ENCODE results near the gene VTI1A.

GRCh38 chr10:112855134-112855533 is 408.1 kb downstream of the VTI1A start:
- TF ChIP-seq PBX3 (CRISPR knock-in tag; IDR thresholded peaks at IDR 0.05), result no peak
- no peak for TF ChIP-seq ZXDB (tag by site-specific recombination; IDR thresholded peaks at IDR 0.05)
- no peak for TF ChIP-seq CTCF (tag by site-specific recombination; IDR thresholded peaks at IDR 0.05)
- no peak for TF ChIP-seq GFI1B (tag by site-specific recombination; IDR thresholded peaks at IDR 0.05)
- TF ChIP-seq ZBTB26 (tag by site-specific recombination; optimal IDR thresholded peaks at IDR 0.05), result no peak
- TF ChIP-seq ZNF513 (tag by site-specific recombination; IDR thresholded peaks at IDR 0.05), result no peak
- no peak for TF ChIP-seq ZNF704 (tag by site-specific recombination; IDR thresholded peaks at IDR 0.05)
- no peak for TF ChIP-seq ZNF561 (tag by site-specific recombination; IDR thresholded peaks at IDR 0.05; ENCODE audit: borderline replicate concordance)
- TF ChIP-seq ZNF423 (tag by site-specific recombination; IDR thresholded peaks at IDR 0.05), result no peak
- TF ChIP-seq, protein P1, sequence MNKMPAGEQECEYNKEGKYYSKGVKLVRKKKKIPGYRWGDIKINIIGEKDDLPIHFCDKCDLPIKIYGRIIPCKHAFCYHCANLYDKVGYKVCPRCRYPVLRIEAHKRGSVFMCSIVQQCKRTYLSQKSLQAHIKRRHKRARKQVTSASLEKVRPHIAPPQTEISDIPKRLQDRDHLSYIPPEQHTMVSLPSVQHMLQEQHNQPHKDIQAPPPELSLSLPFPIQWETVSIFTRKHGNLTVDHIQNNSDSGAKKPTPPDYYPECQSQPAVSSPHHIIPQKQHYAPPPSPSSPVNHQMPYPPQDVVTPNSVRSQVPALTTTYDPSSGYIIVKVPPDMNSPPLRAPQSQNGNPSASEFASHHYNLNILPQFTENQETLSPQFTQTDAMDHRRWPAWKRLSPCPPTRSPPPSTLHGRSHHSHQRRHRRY (tag by site-specific recombination; IDR thresholded peaks at IDR 0.05), result no peak
